ENCODE data around the gene PDE7B. TPM values are rescaled to one million over a fixed set of nuclear protein-coding genes. Genes with fewer than 3 reads are reported as not detected.

Gene PDE7B
- total and polyA plus RNA-seq, 7 donors, result 1.9 to 4.6 (median 2.7) TPM

GRCh38 chr6:135852746-135853145, 1.2 kb downstream of the PDE7B start:
- ATAC-seq, result peak in 1 of 4 donors; percentile 23
- WGBS, 3 donors, result 9 to 11% (median 9%) methylated on average over 1 of the region's 1 CpG
- no peaks in the 10 kb centered on the region for H3K9me3 ChIP-seq
- H3K4me3 ChIP-seq, result peak overlapping the region; percentile 66
- H3K27ac ChIP-seq, result peak overlapping the region; percentile 68
- peaks cover 17% of the 10 kb centered on the region for H3K4me1 ChIP-seq
- DNase-seq, result no peak
- H3K27me3 ChIP-seq (ENCODE audit: insufficient read depth in 3 of 3, low read length in 2 of 3), result no peaks in the 10 kb centered on the region
- TF ChIP-seq CTCF (IDR thresholded peaks at IDR 0.05), result no peak
- H3K36me3 ChIP-seq (ENCODE audit: insufficient read depth in 1 of 2, low read depth in 1 of 2), result no peaks in the 10 kb centered on the region
- intact Hi-C loops (cut with DNase I), result loop anchor here in 1 of 2 donors (5.0 kb wide), 2 partner anchors 55 to 70 kb away; no protein-coding TSS in a partner anchor

- Histone ChIP-seq H3K4me1 (peaks cover 17% of the 10 kb centered on the region), H3K27me3 (ENCODE audit: insufficient read depth in 3 of 3, low read length in 2 of 3) (no peaks in the 10 kb centered on the region), H3K4me3 (peak overlapping the region; percentile 66), H3K36me3 (ENCODE audit: insufficient read depth in 1 of 2, low read depth in 1 of 2) (no peaks in the 10 kb centered on the region), H3K27ac (peak overlapping the region; percentile 68), H3K9me3 (no peaks in the 10 kb centered on the region)
- intact Hi-C loops (cut with DNase I), result loop anchor here in 1 of 2 donors (5.0 kb wide), 2 partner anchors 54 to 69 kb away; no protein-coding TSS in a partner anchor
- TF ChIP-seq CTCF (IDR thresholded peaks at IDR 0.05), result peak; percentile 15
- WGBS, 3 donors, result 4 to 5% (median 5%) methylated on average over 5 of the region's 5 CpGs
- ATAC-seq (peak in 3 of 4 donors; percentile 14 to 40 (median 22)), DNase-seq (no peak)
These were observed 1.7 kb downstream of the PDE7B start for GRCh38 chr6:135853227-135853626.

- WGBS, 3 donors, result 5 to 17% (median 15%) methylated on average over 1 of the region's 1 CpG
- no peaks in the 10 kb centered on the region for H3K27me3 ChIP-seq (ENCODE audit: insufficient read depth in 3 of 3, low read length in 2 of 3)
- no peak for ATAC-seq
- peak overlapping the region; percentile 66 for H3K4me3 ChIP-seq
- DNase-seq, result no peak
- no peak for TF ChIP-seq CTCF (IDR thresholded peaks at IDR 0.05)
- H3K36me3 ChIP-seq (ENCODE audit: insufficient read depth in 1 of 2, low read depth in 1 of 2), result no peaks in the 10 kb centered on the region
- peaks cover 17% of the 10 kb centered on the region for H3K4me1 ChIP-seq
- intact Hi-C loops (cut with DNase I), result loop anchor here in 1 of 2 donors (5.0 kb wide), 2 partner anchors 53 to 68 kb away; no protein-coding TSS in a partner anchor
- peak overlapping the region; percentile 68 for H3K27ac ChIP-seq
- H3K9me3 ChIP-seq, result no peaks in the 10 kb centered on the region
These were observed 2.5 kb downstream of the PDE7B start for GRCh38 chr6:135853986-135854385.

GRCh38 chr6:135854799-135855198, 3.3 kb downstream of the PDE7B start:
- Histone ChIP-seq H3K4me3 (peak overlapping the region; percentile 66), H3K4me1 (peaks cover 19% of the 10 kb centered on the region), H3K27ac (peak overlapping the region; percentile 68), H3K9me3 (no peaks in the 10 kb centered on the region), H3K36me3 (ENCODE audit: insufficient read depth in 1 of 2, low read depth in 1 of 2) (no peaks in the 10 kb centered on the region), H3K27me3 (ENCODE audit: insufficient read depth in 3 of 3, low read length in 2 of 3) (no peaks in the 10 kb centered on the region)
- intact Hi-C loops (cut with DNase I), result loop anchor here in 1 of 2 donors (5.0 kb wide), 2 partner anchors 53 to 68 kb away; no protein-coding TSS in a partner anchor
- DNase-seq, result no peak
- no peak for TF ChIP-seq CTCF (IDR thresholded peaks at IDR 0.05)
- WGBS, 3 donors, result 94 to 100% (median 98%) methylated on average over 2 of the region's 2 CpGs
- ATAC-seq, result no peak

- TF ChIP-seq CTCF (IDR thresholded peaks at IDR 0.05), result no peak
- H3K9me3 ChIP-seq, result no peaks in the 10 kb centered on the region
- no peaks in the 10 kb centered on the region for H3K27me3 ChIP-seq (ENCODE audit: insufficient read depth in 3 of 3, low read length in 2 of 3)
- ATAC-seq (no peak), DNase-seq (no peak)
- H3K36me3 ChIP-seq (ENCODE audit: insufficient read depth in 1 of 2, low read depth in 1 of 2), result no peaks in the 10 kb centered on the region
- intact Hi-C loops (cut with DNase I), result no loop called here
- no peak overlapping the region for H3K4me3 ChIP-seq
- H3K4me1 ChIP-seq, result peaks cover 44% of the 10 kb centered on the region
- H3K27ac ChIP-seq, result no peak overlapping the region
These were observed 7.4 kb downstream of the PDE7B start for GRCh38 chr6:135858931-135859330.

Measured in psoas muscle (tissue), 8 donors.